Panc1 (cell line): ENCODE measurements around the gene THSD7A.

ENCODE experiments used
- POLR2AphosphoS5 ChIP-seq: IDR thresholded peaks from 2 replicates; pipeline ENCODE4 v1.6.1; 2012; ENCODE audit warnings: mild to moderate bottlenecking, low read depth, low read length, moderate library complexity
- TF ChIP-seq, protein P1 (sequence below): fragments of 450-650 bp; IDR thresholded peaks from 2 replicates; pipeline ENCODE4 v1.5.1; 2017; ENCODE audit warnings: mild to moderate bottlenecking

DNA sequence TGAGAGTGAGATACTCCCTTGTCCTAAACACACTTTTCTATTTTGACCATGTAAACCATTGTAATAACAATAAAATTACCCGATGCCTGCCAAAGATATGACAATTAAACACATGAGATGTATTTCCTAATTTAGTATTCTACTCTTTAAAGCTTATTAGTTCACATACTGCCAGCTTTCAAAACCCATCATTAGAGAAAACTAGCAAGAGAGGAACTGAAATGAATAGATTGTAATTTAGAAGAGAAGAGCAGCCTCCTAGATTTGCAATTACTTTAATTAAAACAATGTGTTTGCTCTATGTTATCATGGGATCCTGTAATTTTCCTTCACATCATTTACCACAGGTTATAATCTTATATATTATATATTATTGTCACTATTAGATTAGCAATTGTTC lies 428.2 kb downstream of the THSD7A start:
- TF ChIP-seq, protein P1, sequence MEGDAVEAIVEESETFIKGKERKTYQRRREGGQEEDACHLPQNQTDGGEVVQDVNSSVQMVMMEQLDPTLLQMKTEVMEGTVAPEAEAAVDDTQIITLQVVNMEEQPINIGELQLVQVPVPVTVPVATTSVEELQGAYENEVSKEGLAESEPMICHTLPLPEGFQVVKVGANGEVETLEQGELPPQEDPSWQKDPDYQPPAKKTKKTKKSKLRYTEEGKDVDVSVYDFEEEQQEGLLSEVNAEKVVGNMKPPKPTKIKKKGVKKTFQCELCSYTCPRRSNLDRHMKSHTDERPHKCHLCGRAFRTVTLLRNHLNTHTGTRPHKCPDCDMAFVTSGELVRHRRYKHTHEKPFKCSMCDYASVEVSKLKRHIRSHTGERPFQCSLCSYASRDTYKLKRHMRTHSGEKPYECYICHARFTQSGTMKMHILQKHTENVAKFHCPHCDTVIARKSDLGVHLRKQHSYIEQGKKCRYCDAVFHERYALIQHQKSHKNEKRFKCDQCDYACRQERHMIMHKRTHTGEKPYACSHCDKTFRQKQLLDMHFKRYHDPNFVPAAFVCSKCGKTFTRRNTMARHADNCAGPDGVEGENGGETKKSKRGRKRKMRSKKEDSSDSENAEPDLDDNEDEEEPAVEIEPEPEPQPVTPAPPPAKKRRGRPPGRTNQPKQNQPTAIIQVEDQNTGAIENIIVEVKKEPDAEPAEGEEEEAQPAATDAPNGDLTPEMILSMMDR: no peak
- TF ChIP-seq POLR2AphosphoS5: no peak
